Activated CD4-positive, alpha-beta T cell treated with anti-CD3 and anti-CD28 coated beads, Interleukin-10, Interleukin-2, amounts not matched to agents 100 ng/mL and 50 ng/mL, durations not matched to agents 16 hours and 8 hours (primary cell): ENCODE results near the gene BABAM2.
"Not testable (repeated sequence)": the region's sequence is repeated elsewhere in the genome, so short reads cannot be mapped to it uniquely, and the experiment has no call there.

Experiments
- DNase-seq: peaks from one replicate; pipeline ENCODE4 v3.0.0-alpha.2; 2020

Gene BABAM2

DNA sequence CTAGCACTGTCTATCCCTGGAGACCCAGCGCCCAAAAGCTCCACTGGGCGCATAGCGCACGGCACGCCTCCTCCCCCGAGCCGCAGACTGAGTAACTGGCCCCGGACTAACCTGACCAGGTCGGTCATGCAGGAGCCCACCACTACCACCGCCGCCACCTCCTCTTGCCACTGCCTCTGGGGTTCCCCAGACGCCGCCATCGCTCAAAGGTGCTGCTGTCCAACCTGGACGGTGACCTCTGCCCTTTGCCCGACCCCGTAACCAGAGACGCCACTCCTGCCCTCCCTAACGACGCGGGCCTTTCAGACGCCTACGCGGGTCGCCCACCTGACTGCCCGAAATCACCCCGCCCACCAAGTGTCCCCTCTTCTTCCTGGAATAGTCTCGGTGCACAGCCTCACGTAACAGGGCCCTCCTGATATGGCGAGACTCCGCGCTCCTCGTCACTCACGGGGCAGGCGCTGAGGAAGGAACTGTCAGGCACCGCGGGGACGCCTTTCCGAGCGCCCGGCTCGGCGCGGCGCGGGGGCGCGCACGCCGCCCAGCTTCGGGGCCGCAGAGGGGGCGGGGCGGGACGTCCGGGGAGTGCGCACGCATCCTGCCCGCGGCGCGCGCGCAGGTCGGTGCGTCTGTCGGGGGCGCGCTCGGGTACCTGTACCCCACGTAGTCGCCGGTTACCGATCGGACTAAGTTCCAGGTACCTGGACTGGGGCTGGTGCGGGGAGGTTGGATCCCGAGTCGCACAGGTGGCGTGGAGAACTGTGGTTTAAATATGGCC lies at the start of gene BABAM2, which contains the start of gene RBKS:
Gene BABAM2, plus strand, starts transcription at position 584 of the 778 bp plus-strand sequence. CDS start 3,828 bp downstream, outside the sequence.
Gene RBKS, minus strand, starts transcription at position 242 of the 778 bp plus-strand sequence. Its CDS starts 42 bp downstream, at position 200.
- DNase-seq = peak; percentile 92

DNA sequence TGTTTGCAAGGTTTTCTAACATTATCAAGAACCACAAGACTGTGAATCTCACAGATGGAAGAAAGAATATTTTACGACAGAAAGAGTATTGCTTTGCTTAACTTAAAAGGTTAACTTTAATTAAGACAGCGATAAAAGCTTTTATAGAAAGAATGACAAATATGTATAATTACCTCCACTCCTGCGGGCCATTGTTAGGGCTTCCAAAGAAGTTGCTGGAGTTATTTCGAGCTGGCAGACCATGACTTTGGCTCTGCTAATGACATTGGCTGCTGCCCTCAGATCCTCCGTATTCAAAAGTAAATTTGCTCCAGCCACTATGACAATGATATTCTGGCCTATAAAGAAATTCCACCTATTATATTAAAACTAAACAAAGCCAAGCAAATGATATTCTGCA lies 47.6 kb upstream of the BABAM2 start:
- DNase-seq = no peak

DNA sequence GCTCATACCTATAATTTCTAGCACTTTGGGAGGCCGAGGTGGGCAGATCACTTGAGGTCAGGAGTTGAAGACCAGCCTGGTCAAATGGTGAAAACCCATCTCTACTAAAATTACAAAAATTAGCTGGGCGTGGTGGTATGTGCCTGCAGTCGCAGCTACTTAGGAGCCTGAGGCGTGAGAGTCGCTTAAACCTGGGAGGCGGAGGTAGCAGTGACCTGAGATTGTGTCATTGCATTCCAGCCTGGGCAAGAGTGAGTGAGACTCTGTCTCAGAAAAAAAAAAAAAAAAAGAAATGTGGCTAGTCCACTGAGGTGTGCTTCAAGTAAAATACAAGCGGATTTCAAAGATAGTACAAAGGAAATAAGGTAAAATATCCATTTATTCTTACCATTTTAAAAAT lies 46.5 kb upstream of the BABAM2 start:
- DNase-seq = no peak

DNA sequence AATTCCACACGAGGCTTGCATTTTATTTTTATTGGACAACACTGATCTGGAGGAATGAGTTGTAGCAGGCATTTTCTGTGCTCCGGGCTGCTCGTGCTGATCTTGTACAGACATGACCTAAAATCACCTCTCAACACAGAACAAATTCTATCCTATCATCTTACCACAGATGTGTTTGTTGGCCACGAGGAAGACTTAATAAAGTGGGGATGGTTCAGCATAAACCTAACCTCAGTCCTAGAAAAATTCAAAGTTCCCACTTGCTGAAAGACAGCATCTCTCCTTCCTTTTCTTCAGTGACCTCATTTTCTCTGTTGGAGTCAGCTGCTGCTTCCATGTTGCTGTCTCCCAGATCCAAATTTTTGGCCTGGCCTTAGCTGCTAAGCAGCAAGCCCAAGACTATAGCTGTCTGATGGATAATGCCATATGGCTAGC lies 45.7 kb upstream of the BABAM2 start:
- DNase-seq = no peak

DNA sequence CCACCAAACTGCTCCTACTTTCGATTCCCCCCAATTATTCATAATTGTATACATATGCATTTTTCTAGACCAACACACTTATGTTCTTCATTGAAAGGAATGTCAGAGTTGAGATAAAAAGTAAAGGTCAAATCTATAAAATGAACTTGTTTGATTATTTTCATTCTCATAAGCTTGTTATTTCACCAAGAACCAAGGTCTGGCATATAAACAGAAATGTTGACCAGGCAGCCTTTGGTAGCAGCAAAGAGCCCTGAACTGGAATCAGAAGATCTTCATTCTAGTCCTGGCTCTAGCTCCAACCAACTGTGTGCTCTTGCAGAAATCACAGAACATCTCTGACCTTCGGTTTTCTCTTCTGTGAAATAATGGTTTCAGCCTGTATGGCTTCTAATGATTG lies 43.2 kb upstream of the BABAM2 start:
- DNase-seq = no peak

DNA sequence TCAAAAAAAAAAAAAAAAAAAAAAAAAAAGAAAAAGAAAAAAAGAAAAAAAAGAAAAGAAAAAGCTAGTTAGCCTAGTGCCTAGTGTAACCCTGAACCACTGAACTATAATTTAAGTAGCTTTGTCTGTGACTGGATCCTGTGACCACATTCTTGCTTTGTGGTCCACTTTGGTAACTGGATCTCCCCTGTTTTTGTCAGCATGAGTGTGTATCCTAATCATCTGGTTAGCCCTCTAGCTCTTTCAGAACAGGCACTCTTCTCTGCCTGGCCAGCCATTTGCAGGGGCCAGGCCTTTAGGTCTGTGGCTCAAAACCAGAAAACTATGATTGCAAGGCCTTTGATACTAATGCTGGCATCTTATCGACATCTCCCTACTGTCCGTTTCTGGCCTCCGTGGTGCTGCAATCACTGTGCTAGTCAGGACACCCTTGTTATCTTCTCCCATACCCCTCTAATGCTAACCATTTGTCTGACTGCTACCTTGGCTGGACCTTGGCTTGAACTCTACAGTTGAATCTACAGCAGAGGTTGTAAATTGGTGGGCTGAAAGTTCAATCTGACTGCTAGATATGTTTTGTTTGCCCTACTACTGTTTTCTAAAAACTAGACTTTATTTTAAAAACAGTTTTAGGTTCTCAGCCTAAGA lies 40.8 kb upstream of the BABAM2 start:
- no peak for DNase-seq

DNA sequence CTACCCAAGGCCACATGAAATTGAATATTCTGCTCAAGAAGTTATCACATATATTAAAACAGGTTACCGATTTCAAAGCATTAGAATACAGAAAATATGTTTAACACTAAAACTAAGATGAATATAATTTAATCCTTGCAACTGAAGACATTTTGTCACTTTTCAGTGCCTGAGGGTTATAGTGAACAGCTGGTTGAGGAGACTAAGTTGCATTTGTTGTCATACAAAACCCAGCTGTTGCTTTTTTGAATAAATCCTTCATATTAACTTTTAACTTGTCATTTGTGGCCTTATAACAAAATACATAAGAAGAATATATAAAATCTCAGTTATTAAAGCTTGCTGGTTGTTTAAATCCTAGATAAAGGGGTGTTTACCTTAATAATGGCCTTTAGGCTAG lies 37.8 kb upstream of the BABAM2 start:
- DNase-seq = no peak

DNA sequence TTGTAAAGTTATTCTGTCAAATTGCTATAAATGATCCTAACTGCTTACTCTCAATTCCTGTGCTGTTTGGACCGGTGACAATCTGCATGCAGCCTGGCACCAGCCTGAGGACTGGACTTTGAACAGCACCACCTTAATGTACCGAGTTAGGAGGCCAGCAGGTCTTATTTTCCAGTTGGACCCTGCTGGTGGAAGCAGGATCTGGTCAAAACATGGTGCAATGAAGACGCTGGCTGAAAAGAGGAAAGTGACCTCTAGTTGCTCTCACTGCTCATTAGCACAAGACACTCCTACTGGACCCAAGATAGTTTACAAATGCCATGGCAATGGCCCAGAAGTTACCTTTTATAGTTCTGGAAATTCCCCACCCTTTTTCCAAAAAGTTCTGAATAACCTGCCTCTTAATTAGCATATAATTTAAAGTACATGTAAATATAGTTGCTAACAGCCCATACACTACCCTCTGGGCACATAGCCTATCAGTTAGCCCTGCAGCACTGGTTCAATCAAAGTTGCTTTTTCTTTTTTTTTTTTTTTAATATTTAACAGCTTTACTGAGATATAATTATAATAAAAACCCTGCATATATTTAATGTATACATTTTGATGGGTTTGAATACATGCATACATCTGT lies 36.2 kb upstream of the BABAM2 start:
- DNase-seq = no peak

DNA sequence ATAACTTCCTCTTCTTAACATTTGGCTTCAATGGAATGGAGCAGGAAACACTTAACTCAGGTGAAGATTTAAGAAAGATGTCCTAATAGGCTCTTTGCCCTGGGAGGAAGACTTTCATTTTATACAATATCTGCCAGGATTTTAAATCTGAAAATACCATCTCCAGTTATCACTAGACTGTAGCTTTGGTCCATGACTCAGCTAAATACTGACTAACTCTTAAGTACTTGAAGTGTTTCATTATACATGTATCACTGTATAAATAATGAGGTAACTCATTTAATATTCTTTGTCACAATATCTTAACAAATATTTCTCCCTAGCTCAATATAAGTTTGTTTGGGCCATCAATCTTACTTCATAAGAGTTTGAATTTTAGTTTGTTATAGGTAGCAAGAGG lies 35.1 kb upstream of the BABAM2 start:
- DNase-seq = peak; percentile 45

DNA sequence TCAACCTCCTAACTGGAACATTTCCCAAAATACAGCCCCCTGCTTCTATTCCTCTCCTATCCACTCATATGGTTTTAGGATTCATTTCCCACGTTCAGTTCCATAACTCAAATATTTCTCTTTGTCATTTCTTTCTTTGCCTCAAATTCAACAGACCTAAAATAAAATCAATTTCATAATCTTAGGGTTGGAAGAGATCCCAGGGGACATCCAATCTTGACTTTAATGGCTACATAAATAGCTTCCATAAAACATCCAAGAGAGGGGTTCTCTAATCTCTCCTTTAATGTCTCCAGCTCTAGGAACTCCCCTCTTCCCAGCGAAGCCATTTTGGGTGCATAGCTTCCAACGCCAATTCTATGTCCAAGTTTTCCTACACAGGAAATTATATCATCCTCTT lies 34.1 kb upstream of the BABAM2 start:
- no peak for DNase-seq

DNA sequence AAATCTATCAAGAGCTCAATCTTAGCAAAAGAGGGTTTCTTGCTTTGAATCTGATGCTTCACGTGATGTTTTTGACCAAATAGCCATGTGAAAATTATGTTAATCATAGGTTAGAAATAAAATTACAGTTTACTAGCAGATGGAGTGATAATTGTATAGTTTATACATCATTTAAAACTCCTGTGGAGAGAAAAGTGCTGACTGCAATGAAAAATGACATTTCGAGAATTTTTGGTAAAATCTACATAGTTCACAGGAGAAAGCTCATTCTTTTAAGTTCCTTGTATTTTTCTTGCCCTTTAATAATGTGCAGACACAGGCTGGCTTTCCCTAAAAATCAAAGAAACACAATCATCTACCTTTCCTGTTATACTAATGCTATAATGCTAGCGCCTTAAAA lies 33.6 kb upstream of the BABAM2 start:
- no peak for DNase-seq

DNA sequence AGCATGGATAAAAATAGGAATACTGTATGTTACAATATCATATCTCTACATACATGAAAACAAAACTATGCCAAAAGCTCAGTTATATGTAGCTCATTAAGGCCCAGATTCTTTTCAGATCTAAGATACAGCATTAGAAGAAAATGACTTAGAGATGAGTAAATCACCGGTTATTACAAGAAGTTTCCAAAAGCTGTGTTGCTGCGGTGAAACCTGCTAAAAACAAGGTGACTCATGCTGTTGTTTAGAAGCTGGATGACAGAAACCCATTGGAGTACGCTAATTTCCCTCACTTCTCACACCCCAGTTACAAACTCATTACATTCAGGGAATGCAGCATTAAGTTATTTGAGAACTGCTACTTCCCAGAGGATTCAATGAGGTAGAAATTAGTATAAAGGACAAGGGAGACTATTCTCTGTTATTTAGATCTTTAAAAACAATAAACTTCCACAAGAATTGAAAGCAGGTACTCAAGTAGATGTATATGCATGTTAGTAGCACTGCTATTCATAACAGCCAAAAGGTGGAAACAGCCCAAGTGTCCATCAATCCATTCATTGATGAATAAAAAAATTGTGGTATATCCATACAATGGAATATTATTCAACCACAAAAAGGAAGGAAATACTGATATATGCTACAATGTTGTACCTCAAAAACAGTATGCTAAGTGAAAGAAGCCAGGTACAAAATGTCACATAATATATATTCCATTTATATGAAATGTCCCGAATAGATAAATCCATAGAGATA lies 32.9 kb upstream of the BABAM2 start:
- peak; percentile 82 for DNase-seq

DNA sequence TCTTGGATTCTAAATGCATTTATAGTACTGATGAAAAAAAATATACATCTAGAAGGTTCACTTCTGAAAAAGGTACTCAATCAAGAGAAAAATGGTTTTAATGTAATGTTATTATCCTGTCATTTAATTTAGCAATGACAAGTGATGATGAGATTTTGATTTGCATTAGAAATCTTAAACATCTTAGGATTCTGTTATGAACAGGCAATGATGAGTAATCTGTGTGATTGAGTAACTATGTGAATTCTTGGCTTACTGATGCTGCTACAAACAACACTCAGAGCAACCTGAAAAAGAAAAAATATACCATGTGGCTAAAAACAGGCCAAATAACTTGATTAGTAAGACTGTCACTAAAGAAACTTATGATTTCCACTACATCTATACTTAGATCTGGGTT lies 30.4 kb upstream of the BABAM2 start:
- DNase-seq = peak; percentile 70

DNA sequence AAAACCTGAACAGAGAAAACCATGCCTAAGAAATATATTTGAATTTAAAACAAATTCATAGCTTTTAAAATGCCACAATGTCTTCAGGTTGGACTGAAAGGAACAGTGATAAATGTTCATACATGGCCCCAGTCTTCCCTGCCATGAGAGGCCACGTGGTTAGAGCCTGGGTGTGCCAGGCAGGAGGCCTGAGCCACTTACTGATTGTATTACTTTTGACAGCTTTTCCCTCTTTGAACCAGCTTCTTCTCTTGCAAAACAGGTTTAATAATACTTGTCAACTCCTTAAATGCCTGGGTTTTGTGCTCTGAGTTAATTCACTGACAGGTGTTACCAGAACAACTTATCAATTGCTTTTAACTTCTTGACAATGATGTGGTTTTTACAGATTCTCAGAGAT lies 27.4 kb upstream of the BABAM2 start:
- DNase-seq = no peak

DNA sequence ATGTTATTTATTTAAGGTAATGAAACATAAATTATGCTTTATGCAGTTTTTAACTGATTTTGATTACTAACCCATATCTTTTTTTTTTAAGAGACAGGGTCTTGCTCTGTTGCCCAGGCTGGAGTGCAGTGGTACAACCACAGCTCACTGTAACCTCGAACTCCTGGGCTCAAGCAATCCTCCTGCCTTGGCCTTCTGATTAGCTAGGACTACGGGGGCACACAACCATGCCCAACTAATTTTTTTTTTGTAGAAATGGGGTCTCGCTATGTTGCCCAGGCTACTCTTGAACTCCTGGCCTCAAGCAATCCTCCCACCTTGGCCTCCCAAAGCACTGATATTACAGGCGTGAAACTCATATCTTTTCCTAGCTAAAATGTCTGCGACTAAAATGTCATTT lies 26.6 kb upstream of the BABAM2 start:
- not testable (repeated sequence) for DNase-seq

DNA sequence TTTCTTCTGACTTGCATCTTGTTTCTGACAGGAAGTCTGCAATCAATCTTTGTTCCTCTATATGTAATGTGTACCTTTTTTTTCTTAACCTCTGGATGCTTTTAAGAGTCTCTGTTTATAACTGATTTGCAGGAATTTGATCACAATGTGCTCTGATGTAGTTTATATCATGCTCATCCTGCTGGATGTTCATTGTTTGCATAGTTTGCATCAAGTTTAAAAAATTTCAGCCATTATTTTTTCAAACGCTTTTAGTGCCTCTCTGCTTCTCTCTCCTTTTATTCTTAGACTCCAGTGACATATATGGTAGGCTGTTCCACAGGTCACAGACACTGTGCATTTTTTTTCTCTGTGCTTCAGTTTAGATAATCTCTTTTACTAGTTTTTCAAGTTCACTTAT lies 24.3 kb upstream of the BABAM2 start:
- DNase-seq = no peak

DNA sequence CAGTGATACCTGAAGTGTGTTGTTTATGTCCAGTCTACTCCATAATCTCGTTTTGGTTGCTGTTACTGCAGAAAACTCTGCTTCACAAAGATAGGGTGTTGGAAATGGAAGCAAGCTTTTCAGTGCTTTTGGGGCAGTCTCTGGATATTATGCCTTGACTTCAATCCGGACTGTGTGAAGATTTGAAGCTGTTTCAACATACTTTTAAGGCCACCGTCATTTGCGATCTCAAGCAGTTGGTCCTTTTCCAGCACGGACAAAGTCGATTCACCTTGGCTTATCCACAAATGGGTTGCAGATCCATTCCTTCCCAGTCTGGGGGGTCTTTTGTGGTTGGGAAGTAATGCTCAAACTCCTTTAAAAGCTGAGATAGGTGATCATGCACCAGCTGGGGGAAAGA lies 20.8 kb upstream of the BABAM2 start:
- DNase-seq = no peak

DNA sequence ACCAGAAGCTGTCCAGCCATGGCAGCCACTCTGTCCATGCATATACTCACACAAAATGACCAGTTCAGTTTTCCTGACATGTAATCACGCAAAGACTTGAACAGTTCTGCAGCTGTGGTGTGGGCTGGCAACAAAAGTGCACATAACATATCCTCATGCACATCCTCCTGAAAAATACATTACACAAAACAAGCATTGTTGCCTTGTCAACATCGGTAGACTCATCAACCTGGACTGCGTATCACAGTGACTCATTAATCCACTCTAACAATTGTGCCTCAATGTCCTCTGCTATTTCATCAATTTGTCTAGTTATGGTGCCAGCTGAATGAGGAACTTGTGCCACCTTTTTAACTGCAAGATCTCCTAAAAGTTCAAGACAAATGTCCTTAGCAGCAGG lies 19.8 kb upstream of the BABAM2 start:
- no peak for DNase-seq

DNA sequence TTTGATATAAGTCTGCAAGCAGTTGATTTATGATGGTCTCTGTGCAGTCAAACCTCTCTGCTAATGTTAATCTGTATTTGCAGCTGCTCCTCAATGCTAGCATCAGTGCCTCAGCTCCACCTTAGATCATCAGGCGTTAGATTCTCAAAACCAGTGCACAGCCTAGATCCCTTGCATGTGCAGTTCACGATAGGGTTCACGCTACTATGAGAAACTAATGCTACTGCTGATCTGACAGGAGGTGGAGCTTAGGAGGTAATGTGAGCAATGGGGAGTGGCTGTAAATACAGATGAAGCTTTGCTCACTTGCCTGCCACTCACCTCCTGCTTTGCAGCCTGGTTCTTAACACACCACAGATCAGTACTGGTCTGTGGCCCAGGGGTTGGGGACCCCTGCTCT lies 18.7 kb upstream of the BABAM2 start:
- no peak for DNase-seq

DNA sequence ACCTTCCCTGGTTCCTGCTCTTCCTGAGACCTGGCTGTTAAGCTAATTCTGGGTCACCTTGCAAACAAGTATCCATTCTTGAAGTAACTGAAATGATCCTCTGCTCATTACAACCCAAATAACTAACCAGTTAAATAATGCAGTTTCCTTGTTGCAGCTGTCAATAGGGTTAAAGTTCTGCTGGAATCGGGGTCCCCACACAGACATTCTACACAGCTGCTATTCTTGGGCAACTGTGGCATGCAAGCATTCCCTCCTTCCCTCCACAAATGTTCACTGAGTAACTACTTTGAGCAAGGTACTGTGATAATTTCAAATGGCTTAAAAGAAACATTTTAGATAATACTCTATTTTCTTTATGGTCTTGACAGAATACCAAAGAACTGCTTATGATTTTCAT lies 17.4 kb upstream of the BABAM2 start:
- no peak for DNase-seq

DNA sequence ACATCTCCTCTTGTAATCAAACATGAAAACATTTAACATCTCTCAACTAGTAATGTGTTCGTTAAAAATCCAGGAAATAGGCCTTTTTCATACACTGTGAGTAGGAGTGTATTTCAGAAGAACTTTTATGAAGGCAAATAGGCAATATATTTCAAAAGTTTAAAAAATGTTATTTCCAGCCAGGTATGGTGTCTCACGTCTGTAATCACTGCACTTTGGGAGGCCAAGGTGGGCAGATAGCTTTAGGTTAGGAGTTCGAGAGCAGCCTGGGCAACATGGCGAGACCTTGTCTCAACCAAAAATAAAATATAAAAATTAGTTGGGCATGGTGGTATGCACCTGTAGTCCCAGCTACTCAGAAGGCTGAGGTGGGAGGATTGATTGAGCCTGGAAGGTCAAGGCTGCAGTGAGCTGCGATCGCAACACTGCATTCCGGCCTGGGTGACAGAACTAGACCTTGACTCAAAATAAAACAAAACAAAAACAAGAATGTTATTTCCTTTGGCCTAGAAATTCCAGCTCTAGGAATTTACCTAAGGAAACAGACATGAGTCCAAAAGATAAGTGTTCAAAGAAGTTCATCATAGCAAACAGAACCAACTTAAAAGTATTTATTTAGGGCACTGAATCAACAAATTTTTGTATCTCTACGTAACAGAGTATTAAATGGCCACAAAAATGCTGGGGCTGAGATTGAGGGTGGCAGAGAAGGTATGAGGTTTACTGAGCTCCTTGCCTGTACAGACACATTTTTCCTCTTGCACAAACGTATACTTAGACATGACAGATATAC lies 15.2 kb upstream of the BABAM2 start:
- DNase-seq = no peak

DNA sequence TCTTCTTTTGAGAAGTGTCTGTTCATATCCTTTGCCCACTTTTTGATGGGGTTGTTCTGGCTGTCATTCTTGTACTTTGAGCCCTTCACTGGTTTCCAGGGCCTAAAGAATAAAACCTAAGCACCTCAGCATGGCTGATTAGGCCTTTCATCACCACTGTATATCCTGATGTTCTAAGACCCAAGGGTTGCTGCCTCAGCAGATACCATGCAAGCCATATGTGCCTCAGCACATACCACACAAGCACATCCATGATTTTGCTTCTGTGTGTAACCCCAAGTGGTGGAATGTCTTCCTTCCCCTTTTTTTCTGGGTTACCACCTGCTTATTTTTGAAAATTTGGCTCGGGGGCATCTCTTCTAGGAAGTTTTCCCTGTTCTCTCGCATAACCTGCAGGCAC lies 11.7 kb upstream of the BABAM2 start:
- no peak for DNase-seq
